ENCODE results near the gene NAALADL1.
A peak's percentile ranks its signal among the peaks of the same experiment; 100 is the strongest.

NAALADL1 gene

GRCh38 chr11:65083134-65083833 lies 24.9 kb upstream of the NAALADL1 start:
- H3K4me3 ChIP-seq (ENCODE audit: low read depth, low read length): peak overlapping the region; percentile 84
- no peak for TF ChIP-seq CTCF (IDR thresholded peaks at IDR 0.05; ENCODE audit: borderline replicate concordance, insufficient read depth, low read depth, low read length)

DNA sequence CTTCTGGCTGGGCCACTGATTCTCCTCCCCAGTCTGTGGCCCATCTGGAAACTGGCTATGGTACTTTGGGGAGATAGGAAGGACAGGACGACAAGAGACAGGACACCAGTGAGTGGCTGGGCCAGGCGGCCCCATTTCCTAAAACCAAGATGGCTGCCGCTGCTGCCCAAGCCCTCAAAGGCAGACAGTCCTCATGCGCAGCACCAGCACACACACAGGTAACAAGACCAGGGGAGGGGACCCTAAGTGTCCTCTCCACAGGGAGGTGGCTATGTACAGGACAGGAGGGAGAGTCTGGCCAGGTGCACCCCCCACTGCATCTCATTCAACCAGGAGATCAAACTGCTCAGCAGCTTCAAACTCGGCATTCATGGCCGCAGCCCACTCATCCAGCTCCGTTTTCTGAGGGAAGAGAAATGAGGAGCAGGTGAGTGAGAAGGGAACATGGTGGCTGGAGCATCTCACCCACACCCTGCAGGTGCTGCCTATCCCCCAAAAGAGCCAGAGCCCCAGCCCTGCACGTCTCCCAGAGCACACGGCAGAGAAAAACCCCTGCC lies 20.5 kb upstream of the NAALADL1 start:
- no peak for TF ChIP-seq CTCF (IDR thresholded peaks at IDR 0.05; ENCODE audit: borderline replicate concordance, insufficient read depth, low read depth, low read length)
- H3K4me3 ChIP-seq (ENCODE audit: low read depth, low read length): peak overlapping the region; percentile 12

DNA sequence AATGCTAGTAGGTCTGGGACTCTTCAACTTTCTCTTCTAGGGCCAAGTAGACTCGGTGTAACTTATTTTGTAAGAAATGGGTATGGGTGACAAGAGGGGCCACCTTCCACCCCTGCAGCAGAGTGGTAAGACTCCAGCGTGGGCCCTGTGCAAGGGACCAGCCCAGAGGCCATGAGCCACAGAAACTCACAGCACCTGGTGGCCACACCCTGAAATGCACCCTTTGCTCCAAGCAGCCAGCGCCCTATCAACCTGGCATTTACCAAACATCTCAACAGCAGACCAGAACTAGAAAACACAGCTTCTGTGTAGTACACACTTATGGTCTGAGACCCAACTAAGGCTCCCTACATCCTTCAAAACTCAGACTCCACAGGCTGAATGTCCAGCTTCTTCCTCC lies 19.8 kb upstream of the NAALADL1 start:
- TF ChIP-seq CTCF (IDR thresholded peaks at IDR 0.05; ENCODE audit: borderline replicate concordance, insufficient read depth, low read depth, low read length): peak; percentile 88
- H3K4me3 ChIP-seq (ENCODE audit: low read depth, low read length): no peak overlapping the region

DNA sequence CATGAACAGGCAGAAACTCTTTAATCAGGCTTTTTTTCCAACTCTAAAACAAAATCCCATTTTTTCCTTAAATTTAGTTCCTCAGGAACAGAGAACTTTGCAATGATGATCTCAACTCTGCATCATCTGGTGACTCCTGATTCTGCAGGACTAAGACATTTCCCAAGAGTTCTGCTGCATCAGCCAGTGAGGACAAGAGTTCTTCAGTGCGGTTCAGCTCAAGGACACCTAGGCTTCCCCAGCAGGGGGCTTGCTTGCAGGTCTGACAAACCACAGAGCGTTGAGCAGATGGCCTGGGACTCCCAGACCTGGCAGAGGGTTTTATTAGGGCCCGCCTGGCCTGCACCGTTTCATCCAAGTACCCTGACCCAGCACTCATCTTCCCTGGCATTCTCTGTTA lies 19.1 kb upstream of the NAALADL1 start:
- TF ChIP-seq CTCF (IDR thresholded peaks at IDR 0.05; ENCODE audit: borderline replicate concordance, insufficient read depth, low read depth, low read length): no peak
- H3K4me3 ChIP-seq (ENCODE audit: low read depth, low read length): no peak overlapping the region

DNA sequence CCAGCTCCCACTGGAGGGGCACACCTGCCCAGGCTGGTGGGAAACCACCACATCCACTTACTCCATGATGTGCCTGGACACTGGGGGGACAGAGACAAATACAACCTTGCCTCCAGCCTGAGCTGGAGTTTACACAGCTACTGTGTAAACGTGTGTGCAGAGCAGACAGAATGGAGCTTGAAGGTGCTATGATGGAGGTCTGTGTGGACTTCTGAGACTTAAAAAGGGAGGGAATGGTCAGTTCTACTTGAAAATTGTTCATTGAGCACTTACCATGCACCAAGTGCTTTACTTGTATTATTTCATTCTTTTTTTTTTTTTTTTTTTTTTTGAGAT lies 14.2 kb upstream of the NAALADL1 start:
- H3K4me3 ChIP-seq (ENCODE audit: low read depth, low read length): no peak overlapping the region

DNA sequence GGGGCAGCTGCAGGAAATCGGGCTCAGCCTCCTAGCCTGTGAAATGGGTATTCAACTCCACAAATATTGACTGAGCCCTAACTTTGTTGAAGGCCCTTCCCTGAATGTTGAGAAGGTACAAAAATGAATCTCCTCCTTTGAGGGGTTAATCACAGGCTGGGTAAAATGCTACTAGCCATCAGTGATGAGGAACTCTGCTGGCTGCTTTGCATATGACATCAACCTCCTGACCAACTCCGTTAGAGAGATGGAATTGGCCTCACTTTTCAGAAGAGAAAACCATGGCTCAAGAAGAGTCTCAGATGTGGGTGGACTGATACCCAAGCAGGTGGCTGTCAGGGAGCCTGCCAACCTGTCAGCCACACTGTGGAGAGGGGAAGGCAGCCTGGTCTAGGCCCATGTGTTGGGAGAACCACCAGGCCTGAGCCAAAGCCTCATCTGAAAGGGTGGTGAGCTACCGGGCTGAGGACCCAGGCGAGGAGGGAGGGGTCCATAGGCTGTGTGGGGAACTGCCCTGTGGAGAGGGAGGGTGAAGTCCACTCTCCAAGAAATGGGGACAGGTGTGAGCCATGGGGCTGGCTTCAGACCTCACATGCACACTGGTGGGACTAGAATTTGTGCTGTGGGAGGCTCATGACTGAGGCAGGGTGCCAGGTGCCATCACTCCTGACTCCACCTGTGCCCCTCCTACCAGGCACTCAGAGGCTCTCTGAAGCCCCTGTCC lies 13.7 kb upstream of the NAALADL1 start:
- no peak for TF ChIP-seq CTCF (IDR thresholded peaks at IDR 0.05; ENCODE audit: borderline replicate concordance, insufficient read depth, low read depth, low read length)

More for the DNA sequence above, 14.2 kb upstream of the NAALADL1 start:
- TF ChIP-seq CTCF (IDR thresholded peaks at IDR 0.05; ENCODE audit: borderline replicate concordance, insufficient read depth, low read depth, low read length): no peak

DNA sequence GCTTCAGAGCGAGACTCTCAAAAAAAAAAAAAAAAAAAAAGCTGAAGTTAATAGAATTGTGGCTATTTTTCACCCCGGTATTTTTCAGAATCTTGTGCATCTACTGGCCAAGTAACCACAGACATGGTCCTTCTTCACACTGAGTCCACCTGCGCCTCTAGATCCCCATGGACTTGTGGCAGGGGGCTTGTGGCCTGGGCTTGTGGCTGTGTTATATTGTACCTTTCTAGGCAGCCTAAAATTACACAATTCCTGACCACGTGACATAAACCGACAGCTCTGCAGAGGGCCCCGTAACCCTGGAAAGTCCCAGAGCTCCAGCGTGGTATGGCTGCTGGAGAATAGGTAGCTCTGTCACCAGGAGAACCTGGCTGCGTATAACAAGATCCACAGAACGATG lies 10.9 kb upstream of the NAALADL1 start:
- no peak for TF ChIP-seq CTCF (IDR thresholded peaks at IDR 0.05; ENCODE audit: borderline replicate concordance, insufficient read depth, low read depth, low read length)

More for the DNA sequence above, 13.7 kb upstream of the NAALADL1 start:
- no peak overlapping the region for H3K4me3 ChIP-seq (ENCODE audit: low read depth, low read length)

More for the DNA sequence above, 10.9 kb upstream of the NAALADL1 start:
- H3K4me3 ChIP-seq (ENCODE audit: low read depth, low read length): no peak overlapping the region

All from GM12875 (cell line).